DMS79 (cell line): ENCODE results near the gene NET1.

Source experiments
- DNase-seq: peaks from one replicate; lab custom pipeline; 2025; lab: John Stamatoyannopoulos, UW

NET1 gene

DNA sequence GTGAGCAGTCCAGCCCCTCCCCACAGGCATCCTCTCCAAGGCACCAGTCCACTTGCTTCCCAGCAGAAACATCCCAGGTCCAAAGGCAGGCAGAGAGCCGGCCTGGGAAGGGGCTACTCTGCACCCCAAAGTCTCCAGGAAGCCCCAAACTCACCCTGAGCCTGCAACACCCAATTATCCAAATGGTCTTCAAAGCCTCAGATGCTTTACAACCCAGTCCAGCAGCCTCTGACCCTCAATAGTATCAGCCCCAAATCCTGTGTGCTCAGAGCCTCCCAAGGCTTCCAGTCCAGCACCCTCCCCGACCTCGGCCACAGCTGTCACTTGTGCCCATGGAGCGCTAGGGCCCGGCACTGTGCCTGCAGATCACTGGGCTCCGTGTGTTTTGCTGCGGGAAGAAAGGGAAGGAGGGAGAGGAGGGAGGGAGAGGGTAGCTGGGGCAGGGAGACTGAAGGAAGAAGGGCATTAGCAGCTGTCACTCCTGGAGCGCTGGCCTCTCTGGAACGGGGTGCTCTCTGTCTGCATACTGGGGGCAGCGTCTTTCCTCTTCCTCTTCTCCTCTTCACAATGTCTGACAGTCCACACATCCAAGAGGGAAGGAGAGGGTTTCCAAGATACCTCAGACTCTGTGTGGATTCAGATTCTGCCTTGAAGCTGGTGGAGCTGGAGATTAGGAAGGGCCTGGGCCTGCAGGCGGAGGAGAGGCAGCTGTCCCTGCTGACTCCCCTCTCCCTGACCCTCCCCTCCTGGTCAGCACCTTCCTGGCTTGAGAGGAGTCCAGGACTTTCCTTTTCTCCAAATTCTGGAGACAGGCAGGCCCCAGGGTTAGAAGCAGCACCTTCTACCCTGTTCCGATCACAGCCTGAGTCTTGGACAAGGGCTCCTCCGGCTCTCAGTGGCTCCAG lies 73.8 kb downstream of the NET1 start:
- no peak for DNase-seq

DNA sequence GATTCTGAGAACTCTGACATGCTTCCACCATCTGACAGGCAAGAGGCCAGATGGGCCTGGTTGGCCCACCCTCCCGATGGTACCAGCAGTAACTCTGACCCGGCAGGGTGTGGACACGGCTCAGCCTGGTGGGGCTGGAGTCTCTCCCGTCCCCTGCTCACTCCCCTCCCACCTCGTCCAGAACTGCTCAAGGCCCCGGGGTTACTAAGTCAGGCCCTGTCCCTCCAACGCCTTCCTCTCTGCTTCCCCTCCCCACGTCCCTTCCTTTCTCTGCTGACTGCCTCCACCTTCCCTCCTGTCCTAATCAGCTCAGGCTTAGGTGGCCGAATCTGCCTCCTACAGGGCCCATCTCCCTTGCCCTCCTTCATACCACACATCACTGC lies 74.5 kb downstream of the NET1 start:
- DNase-seq: no peak

DNA sequence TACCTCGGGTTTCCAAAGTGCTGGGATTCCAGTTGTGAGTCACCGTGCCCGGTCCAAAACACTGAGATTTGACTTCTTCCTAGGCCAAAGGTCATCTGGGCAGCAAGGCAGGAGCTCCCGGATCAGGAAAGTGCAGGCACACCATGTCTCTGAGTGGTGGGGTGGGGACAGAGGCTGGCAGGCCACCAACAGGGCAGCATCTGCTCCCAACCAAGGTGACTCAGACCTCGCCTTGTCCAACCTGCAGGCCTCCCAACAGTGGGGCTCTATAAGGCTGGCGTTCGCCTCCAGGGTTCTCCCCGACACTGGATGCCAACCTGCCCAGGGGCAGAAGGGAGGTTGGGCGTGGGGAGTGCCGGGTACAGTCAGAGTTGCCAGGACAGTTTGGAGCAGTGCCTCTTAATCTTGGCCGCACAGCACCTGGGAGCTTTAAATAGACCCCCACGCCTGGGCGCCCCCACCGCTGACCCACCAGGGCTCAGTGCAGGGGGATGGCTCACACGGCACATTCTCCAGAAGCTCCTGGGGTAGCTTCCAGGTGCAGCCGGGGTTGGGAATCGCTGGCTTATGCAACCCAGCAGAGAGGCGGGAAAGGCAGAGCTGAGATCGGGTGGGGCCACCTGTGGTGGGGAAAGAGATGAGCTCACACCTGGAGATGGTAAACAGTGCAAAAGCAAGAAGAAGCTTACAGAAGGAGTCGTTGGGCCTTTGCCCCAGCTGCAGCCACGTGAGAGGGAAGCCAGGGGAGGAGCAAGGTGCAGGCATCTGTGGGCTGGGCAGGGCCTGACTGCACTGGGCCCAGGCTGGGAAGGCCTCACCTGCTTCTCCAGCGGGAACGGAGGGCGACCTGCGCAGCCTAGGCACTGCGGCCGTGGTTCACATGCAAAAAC lies 76.2 kb downstream of the NET1 start:
- no peak for DNase-seq

DNA sequence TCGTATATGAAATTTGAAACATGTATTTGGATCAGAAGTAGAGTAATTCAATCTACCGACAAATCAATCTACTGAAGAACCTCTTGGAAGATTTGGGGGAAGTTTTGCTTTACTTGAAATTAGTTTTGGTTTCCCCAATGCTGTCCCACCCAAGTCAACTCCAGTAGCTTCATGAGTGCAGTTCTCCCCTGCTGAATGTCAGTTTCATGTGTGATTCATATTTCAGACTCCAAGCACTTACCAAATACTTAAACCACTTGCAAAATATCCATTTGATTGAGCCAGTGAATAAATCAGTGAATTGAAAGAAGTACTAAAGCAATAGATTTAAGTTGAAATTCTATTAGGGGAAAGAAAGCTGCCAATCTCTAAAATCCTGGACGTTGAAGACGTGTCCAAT lies 77.7 kb downstream of the NET1 start:
- DNase-seq: no peak

DNA sequence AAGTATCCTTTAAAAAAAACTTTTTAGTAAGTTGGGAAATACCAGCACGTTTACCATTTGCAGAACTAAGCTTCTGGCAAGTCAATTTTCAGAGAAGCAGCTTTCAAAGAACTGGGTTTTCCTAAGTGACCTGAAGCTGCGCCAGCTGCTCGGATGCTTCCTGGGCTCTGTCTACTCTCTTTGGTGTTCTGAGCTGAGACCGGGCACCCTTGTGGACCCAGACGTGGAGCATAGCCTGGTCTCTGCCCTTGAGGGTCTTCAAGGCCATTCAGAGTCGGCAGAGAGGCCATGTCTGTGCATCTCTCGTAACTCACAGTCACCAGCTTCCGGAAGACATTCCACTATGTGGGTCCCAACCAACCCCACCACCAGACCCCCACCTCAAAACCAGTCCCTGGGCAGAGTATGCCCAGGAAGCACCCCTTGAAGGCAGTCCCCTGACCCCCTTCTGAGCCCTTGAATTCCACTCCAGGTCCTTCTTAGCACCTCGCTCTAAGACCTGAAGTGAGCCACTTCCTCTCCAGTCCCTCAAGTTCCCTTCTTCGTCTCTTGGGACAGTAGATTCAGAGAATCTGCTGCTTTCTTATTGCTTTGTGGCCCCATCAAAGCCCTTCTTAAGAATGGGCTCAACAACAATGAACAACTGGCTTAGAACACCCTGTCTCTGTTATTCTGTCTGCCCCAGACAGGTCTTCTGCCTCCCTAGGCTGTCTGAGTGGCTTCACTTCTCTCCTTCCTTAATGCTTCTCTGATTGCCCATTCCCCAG lies 78.5 kb downstream of the NET1 start:
- no peak for DNase-seq

DNA sequence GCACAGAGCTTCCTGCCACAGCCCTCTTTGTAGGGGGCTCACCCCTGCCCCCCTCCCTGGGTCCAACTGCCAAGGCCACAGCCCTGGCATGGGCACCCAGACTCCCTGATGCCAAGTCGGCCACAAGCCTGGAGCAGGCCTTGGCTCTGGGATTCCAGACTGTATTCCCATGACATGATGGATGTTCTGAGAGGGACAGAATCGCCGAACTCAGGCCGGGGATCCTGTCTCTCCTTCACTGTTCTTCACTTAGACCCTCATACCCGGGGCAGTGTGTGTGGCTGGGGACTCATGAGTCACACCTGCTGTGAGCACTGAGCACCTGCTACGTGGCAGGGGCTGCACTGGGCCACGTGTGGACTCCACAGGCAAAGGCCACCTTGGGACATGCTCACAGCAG lies 79.1 kb downstream of the NET1 start:
- DNase-seq: no peak

DNA sequence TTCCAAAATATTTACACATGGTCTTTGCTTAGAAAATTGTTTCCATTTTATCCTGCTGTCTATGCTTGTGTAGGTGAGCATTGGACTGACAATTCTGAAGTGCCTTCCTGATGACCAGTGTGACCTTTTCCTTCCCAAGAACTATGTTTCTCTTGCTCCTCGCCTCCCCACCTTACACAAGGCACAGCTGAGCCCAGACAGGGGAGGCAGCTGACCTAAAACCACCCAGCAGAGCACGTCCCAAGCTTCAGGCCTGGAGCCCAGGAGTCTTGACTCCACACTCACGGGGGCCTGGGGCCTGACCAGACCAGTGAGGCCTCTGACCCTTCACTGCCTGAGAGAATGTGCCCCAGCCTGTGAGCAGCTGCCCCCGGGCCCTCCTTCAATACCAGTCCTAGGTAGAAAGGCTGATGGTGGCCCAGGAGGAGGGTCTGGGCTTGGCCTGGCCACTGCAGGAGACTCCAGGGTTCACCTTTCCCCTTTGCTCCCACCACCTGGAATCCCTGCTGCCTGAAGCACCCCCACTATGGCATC lies 80.0 kb downstream of the NET1 start:
- no peak for DNase-seq

DNA sequence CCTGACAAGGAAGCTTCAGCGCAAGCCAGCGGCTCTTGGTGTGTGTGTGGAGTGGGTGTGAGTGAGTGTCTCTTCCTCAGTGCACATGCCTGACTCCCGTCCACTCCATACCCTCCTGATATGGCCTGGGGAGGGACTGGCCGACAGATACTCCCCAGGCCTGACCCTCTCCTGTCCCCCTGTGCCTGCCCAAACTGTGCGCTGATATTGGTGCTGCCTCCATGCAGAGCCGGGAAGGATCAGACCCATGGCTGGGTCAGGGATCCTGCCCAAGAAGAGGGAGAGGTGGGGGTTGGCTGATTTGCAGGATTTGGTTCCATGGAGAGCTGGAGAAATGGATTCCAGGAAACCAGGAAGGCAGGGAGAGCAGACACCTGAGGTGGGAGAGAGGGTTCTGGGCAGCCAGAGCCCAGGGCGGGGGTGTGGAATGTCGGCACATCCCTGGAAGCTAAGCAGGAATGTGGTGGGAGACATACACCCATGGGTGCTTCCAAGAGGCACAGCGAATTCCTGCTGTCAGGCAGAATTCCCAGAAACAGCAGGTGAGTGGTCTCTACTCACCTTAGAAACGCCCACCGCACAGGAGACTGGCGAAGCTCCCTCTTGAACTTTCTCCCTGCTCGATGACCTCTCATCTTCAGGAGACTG lies 80.7 kb downstream of the NET1 start:
- DNase-seq: no peak

DNA sequence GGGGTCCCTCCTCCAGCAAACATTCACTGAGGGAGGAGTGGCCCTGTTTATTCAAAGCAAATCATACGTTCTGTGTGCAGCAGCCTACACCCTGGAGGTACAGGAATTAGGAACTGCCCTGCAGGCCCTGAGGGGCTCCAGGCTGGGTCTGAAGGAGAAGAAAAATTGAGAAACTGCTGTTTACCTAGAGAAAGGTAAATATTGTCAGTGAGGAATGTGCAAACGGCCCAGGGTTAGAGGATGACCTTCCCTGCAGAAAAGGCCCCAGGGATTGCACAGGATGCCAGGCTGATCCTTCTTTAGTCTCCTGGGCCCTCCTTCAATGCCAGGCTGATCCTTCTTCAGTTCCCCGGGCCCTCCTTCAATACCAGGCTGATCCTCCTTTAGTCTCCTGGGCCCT lies 81.3 kb downstream of the NET1 start:
- DNase-seq: no peak

DNA sequence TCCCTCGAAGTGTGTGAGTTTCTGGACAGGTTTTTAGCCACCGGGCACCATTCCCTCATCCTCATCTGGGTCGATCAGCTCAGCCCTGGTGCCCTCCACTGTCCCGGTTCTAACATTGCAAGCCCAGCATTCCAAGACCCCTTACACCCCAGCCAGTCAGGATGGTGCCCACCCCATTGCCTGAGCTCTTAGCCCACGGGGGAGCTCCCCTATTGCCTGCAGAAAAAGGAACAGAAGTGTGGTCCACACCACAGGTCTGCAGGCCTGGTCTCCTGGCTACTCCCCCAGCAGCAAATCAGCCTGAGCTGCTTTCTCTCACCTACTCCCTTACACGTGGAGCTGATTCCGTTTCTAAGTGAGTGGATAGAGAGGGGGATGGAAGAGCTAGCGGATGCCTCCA lies 82.3 kb downstream of the NET1 start:
- no peak for DNase-seq

DNA sequence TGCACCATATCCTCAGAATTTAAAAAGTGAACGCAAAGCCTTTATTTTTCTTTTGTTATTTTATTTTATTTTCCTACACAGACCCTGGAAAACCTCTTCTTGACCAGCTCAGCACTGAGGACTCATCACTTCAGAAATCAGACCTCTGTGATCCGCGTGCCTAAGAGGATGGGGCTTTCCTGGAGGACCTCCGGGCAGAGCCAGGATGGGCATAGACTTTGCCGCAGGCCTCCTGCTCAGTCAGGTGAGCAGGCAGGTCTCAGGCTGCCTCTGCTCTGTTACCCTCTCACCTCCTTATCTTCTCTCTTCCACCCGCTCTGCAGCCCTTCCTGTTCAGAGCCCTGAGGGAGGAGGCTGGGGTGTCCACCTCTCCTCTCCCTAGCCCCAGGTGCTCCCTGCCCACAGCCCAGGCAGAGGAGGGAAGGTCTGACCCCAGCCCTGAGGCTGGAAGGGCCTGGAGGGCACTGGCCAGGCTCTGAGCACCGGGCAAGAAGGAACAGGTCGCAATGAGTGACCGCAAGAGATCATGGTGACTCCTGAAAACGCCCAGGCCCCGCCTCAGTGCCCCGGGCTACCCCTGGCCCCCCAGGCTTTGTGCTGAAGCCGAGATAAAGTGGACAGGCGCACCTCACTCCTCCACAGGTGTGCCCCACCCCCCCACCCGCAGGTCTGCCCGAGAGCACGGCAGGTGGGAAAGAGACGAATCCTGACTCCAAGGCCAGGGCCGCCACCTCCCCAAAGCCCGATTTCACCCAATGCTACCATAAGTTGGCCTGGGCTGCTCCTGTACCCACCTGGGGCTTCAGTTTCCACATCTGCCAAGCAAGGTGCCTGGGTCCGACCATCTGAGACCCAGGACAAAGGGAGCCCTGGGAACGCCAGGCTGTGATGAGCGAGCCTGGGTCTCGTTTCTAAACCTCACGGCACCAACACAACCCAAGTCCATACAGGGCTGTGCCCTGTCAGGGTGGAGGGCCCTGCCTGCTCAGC lies 84.2 kb downstream of the NET1 start:
- DNase-seq: no peak

DNA sequence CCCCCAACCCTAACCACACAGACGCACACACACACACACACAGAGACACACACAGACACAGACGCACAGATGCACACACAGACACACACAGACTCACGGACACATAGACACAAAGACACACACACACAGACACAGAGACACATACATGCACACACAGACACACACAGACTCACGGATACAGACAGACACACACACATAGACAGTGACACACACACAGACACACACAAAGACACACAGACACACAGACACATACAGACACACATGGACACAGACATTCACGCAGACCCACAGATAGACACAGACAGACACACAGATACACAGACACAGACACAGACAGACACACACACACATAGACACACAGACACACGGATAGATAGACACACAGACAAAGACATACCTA lies 84.9 kb downstream of the NET1 start:
- DNase-seq: no peak

DNA sequence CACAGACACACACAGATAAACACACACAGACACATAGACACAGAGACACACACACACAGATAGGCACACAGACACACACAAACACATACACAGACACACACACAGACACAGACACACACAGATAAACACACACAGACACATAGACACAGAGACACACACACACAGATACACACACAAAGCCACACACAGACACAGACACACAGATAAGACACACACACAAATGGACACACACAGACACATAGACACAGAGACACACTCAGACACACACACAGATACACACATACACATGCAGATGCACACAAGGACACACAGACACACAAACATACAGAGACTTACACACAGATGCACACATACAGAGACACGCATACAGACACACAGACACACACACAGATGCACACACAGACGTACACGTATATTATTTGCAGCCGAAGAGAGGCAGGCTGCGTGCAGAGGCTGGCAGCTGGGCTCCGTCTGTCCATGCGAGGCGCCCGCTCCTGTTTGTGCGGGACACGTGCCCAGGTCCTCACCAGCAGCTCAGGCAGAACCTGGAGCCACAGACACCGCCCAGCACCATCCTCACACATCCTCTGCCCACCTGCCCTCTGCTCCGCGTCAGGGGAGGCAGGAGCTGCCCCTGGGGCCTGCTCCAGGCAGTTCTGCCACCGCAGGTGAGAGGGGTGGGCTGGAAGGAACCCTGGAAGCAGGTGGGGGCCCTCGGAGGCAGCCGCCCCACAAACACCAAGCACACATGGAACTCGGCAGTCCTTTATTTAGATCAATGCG lies 85.8 kb downstream of the NET1 start:
- DNase-seq: no peak

DNA sequence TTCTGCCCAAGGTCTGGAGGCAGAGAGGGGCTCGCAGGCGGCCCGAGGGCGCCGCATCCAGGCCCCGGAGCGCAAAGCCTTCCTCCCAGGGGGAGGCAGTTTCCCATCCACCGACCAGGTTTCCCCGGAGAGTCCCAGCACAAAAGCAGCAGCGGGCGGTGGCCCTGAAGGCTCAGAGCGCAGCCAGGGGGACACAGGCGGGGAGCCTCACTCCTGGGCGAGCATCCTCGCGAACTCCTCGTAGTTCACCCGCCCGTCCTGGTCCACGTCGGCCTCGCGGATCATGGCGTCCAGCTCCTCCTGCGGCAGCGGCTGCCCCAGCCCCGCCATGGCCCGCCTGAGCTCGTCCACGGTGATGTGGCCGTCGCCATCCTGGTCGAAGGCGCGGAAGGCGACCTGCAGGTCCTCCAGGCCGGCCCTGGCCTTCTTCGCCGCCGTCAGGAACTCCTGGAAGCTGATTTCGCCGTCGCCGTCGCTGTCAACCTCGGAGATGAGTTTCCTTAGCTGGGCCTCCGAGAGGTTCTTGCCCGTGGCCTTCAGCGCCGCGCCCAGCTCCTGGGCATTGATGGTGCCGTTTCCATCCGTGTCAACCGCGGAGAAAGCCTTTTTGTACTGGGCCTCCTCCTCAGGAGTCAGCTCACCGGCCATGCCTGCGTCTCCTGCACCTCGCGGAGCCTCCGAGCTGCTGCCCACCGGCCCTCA lies 86.6 kb downstream of the NET1 start:
- no peak for DNase-seq

DNA sequence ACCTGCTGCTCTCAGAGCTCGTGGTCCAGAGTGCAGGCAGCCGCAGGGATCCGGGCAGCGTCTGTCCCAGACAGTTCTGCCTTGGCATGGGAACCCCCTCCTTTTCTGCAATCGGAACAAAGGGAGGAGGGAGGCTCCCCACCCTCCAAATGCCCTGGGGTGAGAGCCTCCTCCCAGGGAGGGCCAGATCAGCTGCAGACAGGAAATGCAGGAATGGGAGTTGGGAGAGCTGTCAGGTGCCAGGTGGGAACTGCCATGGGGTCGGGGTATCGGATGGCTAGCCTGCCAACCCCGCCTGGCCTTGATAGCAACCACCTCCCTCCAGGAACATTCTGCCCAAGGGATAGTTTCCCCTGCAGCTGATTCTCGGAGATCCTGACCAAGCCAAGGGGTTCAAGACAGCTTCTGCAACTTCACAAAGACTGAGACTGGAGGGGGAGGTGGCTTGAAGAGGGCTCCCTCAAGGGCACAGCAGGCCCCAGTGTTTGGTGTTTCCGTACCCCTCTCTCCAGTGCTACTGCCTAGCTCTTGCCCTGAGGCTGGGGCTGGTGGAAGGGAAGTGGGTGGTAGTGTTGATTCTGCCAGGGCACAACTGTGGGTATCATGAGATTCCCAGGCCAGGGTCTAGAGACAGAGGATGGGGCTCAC lies 87.3 kb downstream of the NET1 start, which contains the start of gene CALML5:
CALML5 (minus strand) TSS at position 78 of the 648 bp plus-strand sequence. CDS start 132 bp downstream, outside the sequence.
- no peak for DNase-seq

DNA sequence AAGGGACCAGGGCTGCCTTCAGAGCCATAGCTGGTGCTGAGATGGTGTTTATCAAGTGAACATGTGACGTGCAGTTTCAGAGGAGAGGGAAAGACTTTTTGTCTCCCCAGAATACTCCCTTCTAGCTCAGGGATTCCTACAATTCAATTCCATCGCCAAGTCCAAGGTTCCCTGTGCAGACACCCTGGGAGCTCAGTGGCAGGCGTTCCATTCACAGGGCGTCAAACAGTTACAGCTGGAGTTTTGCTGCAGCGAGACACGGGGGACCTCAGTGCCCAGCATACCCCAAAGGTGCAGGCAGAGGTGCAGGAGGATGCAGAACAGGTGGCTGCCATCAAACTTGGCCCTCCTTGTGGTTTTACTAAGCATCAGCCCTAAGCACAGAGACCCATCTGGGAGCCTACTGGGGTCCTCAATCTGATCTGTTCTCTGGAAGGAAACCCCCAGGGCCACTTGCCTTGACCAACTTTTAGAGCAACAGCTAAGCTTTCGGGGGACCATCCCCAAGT lies 87.9 kb downstream of the NET1 start:
- no peak for DNase-seq

DNA sequence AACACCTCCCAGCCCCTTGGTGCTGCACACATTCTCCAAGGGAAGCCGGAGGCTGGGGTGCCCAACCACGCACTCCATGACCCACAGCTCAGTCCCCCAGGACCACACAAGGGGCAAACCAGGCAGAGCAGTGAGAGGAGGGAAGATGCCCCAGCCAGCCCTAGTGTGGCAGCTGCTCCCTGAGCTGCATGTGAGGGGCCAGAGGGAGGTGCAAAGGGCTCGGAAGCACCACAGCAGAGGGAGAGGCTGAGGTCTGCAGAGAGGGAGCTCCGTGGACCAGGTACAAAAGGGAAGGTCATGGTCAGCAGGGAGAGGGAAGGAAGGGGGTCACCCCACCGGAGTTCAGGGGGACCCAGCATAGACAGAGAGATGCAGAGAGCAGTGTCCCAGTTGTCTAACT lies 88.6 kb downstream of the NET1 start:
- no peak for DNase-seq

DNA sequence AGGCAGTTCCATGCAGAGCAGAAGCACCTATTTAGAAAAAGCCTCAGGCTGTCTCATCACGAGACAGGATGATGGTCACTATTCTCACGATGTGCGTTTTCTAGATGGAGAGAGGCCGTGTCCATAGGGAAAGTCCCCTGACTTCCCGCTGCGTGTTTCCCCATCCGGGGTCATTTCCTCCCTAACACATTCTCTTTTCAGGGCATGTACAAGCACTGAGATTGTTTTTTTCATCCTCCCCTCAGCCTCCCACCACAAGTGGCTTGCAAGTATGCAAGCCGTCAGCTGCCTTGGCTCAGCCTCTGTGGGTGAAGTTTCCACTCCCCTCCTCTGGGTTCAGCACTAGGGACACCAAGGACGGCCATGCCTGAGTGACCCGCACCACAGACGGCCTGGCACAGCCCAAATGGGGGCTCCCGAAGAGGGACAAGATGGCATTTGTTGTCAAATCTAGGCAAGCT lies 89.7 kb downstream of the NET1 start:
- DNase-seq: no peak
